ENCODE results near the gene FAXDC2.

FAXDC2 gene, protein sequence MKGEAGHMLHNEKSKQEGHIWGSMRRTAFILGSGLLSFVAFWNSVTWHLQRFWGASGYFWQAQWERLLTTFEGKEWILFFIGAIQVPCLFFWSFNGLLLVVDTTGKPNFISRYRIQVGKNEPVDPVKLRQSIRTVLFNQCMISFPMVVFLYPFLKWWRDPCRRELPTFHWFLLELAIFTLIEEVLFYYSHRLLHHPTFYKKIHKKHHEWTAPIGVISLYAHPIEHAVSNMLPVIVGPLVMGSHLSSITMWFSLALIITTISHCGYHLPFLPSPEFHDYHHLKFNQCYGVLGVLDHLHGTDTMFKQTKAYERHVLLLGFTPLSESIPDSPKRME

DNA sequence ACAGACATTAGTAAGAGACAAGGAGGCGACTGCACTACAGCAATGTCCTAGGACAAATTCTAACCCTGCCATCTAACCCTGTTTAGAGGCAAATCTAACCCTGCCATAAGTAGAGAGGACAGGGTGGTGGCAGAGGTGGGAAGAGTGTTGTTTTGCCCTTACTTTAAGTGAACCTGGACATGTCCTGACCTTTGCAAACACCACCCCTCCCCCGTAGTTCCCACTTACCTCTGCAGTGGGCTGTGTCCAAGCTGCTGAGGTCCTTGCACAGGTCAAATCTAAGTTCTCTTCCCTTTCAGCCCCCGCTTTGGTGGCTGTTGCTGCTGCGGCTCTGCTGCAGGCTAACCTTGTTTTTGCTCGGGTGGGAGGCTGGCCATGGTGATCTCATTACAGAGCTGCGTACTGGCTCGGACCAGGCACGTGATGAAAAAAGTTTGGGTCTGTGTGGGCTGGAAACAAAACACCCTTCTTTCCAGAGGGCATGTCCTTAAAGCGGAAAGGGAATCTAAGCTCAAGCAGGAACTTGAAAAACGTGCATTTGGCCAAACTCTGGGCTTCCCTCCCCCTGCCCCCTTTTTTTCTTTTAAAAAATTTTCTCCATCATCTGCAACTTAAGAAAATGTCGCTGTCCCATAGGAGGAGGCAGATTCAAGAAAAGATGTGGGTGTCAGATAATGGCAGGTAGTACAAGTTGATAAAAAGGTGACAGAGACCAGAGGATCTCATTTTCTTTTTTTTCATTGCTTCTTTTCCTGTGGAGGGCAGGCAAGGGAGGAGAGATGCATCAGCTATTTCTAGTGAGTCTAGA, at the start of gene FAXDC2:
FAXDC2 (minus strand) TSS at position 349 of the 808 bp plus-strand sequence. CDS start 12,425 bp downstream, outside the sequence.
- no peak for DNase-seq

DNA sequence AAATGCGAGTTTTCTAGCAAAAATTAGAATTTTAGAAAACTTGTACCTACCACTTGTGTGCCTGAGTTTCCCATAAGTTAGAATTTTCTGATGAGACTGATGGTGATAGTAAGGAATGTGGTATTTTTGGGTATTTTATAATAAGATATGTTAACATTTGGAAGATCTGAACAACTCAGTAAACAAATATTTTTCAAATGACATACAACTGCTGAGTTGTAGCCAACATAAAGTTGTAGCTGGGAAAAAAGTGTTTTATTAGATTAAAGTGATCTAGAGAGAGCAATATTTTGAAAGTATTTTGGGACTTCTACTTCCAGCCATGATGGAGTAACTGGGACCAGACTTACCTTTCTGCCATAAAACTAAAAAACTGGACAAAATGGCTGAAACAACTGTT, 49.7 kb upstream of the FAXDC2 start:
- DNase-seq = no peak

DNA sequence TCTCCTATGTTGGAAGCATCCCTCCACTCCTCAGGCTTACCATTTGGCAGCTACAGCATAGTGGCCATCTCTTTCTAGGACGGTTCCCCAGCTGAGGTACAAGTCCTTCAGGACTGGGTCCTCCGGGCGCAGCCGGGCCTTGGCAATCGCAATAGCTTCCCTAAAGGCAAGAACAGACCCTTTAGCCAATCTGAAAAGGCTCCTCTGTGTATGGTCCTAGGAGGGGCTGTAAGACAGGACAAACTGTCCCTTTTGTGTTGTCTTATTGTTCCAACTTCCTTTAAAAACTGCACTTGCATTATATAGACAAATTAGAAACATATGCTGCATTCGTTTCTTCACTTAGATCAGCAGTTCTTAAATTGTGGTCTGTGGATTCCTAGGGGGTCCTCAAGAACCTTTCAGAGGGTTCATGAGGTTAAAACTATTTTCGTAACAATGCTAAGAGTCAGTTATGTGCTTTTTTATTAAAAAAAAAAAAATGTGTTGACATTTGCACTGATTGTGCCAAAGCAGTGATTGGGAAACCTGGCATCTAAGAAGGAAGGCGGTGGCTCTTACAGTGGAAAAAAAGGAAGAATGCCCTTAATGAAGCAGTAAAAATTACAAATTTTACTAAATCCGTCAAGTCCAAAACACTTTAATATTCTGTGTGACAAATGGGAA, 48.9 kb upstream of the FAXDC2 start:
- DNase-seq = no peak

DNA sequence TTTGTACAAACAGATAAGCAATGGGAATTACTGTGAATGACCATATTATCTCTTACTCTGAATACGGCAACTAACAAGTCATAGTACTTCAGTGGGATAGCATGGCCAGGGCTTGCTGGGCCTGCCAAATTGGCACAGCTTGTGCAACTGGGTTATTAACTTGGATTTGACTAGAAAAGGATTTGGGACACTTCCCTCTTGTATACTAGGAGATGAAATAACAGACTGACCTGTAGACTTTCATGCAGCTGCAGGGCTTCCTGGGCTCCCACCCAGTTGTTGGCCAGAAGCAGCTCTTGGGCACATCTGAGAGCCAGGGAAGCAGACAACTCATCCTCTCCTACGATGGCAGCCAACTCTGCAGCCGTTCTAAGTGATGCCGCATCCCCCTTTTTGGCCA, 47.8 kb upstream of the FAXDC2 start:
- DNase-seq = no peak

DNA sequence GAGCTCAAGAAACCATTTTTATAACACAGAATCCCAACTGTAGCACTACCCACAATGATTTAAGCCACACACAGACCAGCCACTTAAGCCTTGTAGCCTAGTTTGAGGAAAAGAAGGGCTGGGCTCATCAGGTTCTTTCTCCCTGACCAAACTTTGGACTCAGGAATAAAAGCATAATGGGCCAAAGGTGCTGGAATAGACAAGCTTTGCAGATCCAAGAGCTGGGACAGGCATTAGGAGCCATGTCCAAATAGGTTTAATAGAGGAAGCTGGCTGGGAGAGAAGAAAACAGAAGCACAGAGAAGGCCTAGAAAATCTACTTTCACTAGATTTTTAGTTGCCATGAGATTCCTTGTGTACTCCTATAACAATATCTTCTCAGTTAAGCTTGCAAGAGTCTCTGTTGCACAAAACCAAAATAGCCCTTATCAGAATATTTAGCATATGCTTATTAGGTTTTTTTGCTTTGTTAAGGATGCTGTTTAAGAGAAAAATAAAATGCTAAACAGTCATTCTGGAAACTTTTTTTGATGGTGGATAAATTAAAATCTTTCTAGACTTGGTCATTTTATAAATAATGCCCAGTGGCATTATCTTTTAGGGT, 46.3 kb upstream of the FAXDC2 start:
- no peak for DNase-seq

DNA sequence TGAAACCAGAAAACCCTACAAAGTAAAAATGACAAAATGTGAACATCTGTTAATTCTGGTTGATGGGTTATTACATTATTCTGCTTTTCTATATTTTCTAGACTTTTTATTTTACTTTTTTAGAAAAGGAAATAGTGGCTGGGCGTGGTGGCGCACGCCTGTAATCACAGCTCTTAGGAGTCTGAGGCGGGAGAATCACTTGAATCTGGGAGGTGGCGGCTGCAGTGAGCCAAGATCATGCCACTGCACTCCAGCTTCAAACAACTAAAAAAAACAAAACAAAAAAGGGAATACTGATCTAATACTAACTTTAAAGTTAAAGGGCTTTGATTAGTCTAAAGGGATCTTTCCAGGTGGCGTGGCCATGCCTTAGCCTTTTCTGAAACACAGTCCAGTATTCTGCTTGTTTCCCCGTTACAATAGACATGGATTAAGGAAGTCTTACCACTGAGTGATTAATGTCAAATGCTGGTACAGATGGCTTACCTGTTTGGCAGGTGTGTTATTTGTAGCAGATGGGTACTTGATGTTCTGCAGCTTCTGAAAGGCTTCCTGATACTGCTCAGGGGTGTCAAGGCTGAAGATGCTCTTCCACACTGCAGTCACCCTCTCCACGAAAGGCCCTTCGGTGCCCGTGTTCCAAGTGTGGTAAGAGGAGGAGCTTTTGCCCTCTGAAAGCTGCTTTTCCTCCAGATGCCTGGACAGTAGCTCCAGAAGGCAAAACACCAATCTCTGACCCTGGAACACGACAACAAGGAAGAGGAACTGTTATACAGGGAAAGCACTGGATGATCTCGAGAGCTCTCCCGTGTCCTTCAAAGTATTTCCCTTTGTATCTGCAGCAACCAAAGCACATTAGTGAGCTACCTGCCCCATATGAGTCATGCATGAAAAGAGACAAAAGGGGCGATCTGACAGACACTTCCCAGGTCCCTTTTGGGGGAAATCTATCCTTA, 45.5 kb upstream of the FAXDC2 start:
- no peak for DNase-seq

DNA sequence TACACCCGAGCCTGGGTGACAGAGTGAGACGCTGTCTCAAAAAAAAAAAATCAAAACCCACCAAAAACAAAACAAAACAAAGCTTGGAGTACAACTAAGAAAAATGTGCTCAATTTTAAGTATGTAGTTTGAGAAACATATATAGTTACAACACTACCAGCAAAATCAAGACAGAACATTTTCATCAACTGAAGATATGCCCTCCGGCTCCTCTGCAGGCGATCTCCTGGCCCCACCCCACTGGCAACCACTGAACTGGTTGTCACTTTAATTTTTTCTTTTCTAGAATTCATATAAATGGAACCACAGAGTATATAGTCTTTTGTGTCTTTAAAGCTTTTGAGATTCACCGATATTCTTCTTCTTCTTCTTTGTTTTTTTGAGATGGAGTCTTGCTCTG, 43.0 kb upstream of the FAXDC2 start:
- no peak for DNase-seq

DNA sequence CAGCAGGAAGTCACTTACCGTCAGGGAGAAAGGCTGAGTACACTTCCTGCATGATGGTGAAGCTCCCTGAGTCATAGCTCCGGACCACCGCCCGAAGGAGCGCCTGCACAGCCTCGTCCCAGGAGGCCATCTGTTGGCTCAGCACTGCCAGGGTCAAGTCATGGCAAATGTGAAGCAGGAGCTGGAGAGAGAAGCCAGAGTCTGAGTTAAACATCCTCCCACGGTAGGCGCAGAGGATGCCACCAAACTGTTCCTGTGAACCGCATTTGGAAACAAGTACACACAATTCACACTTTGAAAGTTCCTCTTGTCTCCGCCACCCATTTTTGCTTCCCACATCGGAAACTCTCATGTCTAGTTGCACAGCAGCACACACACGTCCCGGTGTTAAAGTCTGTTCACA, 42.0 kb upstream of the FAXDC2 start:
- DNase-seq = no peak

DNA sequence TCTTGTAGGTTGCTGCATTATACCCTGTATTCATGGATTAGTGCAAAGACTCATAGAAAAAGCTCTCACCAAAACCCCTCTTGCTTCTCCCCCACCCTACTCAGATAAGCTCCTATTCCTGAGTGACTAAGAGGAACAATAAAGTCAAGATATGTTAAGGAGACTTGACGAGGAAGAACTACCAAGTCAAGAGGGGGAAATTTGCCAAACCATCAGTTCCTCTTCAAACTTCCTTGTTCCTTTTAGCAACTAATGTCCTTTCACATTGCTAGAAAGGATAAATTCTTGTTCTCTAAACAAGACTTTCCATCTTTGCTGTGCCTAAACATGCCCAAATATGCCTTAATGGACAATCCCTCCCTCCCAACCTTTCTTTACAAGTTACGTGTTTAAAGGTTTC, 35.0 kb upstream of the FAXDC2 start:
- no peak for DNase-seq

DNA sequence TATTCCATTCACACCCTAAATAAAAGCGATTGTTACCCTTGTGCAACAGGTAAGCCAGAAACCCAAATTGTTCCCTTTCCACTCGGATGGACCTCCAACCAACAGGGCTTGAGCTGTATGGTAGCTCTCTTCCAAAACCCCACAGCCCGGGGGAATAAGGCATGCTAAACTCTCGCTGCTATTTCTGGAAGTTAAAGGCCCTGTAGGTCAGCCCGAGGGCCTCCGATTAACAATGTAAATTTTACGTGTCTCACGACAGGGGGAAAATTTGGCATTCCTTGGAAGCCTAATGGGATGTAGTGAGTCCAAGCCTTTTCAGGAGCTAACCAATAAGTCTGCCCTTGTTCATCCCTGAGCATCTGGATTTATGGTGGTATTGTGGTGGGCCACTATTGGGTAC, 34.0 kb upstream of the FAXDC2 start:
- no peak for DNase-seq

DNA sequence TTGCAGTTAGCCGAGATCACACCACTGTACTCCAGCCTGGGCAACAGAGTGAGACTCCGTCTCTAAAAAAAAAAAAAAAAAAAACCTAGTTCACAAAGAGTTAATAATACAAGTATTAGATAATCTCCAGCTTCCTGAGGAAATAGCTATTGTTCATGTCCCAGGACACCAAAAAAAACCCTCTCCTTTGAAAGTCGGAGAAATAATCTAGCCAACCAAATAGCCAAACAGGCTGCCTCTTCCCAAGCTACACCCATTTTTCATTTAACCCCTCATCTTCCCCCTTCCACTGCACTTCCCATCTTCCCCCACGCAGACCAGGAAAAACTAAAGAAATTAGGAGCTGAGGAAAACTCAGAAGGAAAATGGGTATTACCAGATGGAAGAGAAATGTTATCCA, 31.6 kb upstream of the FAXDC2 start:
- no peak for DNase-seq

DNA sequence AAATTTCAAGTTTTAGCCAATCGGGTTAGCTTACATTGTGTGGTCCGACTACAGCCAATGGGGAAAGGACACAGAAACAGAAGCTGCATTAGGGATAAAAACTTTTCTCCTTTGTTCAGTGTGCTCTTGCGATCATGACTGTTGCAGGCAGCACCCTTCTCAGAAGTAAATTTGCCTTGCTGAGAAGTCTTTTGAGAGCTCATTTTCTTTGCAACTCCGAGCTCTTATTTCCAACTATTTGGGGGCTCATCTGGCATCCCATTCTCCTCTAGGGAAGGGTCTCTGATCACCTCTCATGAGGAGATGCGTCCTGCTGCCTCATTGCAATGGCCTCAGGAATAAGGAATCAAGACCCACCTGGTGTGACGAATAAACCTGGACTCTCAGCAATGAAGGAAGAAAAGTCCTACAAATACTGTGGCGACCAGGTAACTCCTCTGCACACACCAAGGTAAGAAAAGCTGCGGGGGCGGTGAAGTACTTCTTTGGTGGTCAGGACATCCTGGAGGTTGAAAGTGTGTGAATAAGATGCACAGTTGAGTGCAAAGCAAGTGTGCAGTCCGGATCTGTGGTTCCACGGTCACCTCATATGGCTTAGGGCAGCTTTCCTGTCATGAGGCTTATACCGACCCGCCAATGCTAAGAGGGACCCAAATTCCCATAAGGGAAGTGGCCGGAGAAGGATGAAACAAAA, 28.4 kb upstream of the FAXDC2 start:
- DNase-seq = no peak

DNA sequence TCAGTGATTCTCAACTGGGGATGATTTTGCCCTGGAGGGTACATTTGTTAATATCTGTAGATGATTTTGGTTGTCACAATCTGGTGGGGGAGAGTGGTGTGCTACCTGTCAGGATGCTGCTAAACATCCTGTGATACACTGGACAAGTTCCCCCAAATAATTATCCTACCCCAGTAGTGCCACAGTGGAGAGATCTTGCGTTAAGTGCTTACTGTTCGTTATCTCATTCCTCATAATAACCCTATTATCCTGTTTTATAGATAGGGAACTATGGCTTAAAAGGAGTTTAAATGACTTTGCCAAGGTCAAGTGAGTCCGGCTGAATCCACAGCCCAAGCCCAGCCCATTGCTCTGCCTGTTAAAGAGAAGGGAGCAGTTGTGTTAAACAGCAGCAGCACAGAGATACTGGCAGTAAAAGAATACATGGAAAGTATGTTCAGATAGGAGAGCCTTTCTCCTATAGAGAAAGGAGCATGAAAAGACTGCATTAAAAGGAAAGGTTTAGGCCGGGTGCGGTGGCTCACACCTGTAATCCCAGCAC, 23.5 kb upstream of the FAXDC2 start:
- DNase-seq = no peak

DNA sequence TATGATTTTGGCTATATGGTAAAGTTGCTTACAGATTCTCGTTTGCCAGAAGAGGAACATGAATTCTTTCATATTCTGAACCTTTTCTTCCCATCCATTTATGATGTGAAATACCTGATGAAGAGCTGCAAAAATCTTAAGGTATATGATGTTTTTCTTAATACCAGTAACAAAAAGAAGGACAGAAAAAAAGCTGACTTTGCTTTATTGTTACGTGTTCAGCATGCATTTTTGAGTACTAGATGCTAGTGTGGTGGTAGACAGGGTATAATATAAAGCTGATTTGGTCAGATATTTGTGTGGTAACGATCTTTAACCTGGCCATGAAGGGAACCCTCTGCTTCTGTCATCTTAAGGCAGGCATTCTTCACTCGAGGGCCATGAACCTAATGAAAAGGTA, 21.3 kb upstream of the FAXDC2 start:
- no peak for DNase-seq

DNA sequence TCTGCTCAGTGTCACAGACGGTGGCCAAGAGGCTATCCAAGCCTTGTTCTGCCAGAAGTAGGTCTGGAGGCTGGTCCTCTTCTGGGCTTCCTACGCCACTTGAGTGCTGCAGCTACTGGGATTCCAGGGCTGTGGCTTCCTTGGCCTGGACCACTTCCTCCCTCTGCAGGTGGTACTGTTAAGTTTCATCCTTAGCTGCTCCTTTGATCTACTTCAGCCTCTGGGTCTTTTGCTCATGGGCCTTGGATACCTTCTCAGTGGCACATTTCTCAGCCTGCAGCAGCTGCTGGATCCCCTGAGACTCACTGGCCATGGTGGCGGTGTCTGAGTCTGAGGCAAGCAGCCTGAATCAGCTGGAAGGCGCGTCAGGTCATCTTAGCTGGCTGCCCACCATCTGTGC, 18.3 kb upstream of the FAXDC2 start:
- DNase-seq = peak; percentile 22

DNA sequence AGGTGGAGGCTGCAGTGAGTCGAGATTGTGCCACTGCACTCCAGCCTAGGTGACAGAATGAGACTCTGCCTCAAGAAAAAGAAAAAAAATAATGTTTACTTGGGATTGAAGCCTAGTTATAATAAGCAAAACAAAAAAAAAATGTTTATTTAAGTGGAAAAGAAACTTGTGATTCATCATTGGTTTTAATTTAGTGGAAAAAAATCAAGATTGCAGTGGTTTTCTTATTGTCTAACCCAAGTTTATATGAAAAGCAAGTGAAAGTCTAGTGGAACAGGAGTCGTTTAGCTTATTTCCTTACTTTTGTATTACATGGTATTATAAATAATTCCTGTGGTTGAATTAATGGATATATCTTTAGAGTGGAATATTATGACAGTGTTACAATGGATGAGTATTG, 16.4 kb upstream of the FAXDC2 start:
- DNase-seq = no peak

DNA sequence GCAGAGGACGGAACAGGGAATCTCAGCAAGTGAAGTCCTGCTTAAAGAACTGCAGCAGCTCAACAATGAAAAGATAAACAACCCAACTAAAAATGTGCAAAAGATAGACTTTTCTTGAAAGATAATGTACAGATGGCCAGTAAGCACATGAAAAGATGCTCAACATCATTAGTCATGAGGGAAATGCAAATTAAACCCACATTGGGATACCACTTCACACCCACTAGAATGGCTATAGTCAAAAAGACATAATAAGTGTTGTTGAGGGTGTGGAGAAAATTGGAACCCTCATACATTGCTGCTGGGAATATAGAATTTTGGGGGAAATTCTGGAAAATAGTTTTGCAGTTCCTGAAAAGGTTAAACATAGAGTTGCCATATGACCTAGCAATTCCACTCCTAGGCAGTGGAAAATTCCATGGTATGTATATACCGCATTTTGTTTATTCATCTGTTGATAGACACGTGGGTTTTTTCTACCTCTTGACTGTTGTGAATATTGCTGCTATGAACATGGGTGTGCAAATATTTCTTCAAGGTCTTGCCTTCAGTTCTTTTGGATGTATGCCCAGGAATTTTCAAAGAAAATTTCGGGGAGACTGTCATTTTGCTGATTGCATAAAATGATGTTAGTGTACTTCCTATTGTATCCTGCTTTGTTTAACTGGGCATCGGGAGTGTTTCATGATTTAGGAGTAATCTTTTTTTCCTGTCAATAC, 15.2 kb upstream of the FAXDC2 start:
- DNase-seq = no peak

DNA sequence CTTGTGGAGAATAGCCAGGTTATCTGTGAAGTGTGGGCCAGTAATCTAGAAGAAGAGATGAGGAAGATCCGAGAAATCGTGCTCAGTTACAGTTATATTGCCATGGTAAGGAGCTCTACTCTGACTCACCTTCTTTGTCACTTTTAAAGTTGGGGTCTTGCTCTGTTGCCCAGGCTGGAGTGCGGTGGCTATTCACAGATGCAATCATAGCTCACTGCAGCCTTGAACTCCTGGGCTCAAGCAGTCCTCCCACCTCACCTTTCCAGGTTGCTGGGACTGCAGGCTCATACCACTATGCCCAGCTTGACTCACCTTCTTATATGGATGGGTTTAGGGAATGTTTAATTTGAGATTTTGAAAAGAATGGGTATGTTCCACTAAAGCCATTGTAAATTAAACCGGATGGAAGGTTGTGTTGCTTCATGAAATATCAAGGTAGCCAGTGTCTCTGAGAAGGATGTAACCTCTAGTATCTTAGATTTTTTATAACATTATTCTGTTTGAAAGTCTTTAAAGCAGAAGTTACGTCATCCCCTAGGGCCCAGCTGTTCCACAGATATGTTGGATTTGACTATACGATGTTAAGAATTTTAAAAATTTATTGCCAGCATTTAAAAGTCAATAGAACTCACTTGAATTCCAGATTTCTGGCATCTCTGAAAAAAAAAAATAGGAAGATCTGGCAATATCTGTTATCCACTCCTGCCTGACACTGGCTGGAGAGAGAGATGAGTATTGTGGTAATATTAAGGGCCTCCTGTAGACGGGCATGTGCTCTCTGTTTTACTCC, 13.1 kb upstream of the FAXDC2 start:
- no peak for DNase-seq

DNA sequence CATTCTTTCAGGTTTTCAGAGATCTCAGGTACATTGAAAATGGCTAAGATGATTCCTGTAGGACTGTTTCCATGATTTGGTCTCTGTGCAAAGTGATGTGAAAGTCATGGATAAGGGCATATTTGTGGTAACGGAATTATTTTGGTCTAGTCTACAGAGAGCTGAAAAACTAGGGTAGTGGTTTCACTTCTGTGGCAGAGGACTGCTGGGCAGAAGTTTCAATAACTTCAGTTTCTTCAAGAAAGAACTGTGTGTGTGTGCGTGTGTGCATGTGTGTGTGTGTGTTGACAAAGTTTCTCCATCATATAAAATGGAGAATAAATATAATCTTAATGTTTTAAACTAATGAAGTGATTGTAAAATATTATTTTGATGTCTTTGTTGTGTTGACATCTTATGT, 12.4 kb upstream of the FAXDC2 start:
- no peak for DNase-seq

DNA sequence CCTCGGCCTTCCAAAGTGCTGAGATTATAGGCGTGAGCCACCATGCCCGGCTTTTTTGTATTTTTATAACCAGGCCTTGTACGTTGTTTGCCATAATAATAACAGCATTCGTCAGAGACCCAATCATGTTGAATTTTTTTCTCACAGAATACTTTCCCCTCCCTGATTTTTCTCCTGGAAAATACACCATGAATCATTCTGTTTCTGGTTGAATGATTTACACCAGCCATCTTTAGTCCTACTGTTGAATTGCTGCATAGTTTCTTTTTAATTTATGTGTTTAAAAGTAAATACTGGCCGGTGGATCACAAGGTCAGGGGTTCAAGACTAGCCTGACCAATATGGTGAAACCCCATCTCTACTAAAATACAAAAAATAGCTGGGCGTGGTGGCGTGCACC, 11.5 kb upstream of the FAXDC2 start:
- DNase-seq = no peak

All from CD4-positive, alpha-beta T cell treated with Interleukin-17A for 4 hours (primary cell).